ENCODE results near the gene TBCK.

GRCh38 chr4:106273831-106274230 is 42.2 kb downstream of the TBCK start:
- TF ChIP-seq POLR2AphosphoS5 (IDR thresholded peaks at IDR 0.05; ENCODE audit: low read depth, low read length) (no peak), POLR2A (IDR thresholded peaks at IDR 0.05; ENCODE audit: low read depth, low read length) (no peak)
